H1 (cell line): ENCODE measurements around the gene AIPL1. TPM values are rescaled to one million over a fixed set of nuclear protein-coding genes. Genes with fewer than 3 reads are reported as not detected.
A peak's percentile ranks its signal among the peaks of the same experiment; 100 is the strongest.

ENCODE experiments used
- CTCF ChIA-PET: fragments of 300-600 bp; sonication (Branson Sonifier 250); formaldehyde crosslinking; loops from one replicate; lab custom pipeline; 2021; ENCODE audit not compliant: partially characterized antibody; lab: Charles Lee
- POLR2A ChIA-PET: fragments of 300-600 bp; sonication (Branson Sonifier 250); formaldehyde crosslinking; loops from one replicate; lab custom pipeline; 2021; ENCODE audit warnings: inconsistent platforms; ENCODE audit not compliant: partially characterized antibody; lab: Charles Lee
- DNase-seq, 2 experiments: peaks; one replicate each; pipeline versions ENCODE4 v3.0.0 to v3.0.0-alpha.2; 2010 to 2022; ENCODE audit warnings: low spot score in 2 of 2, low read depth in 1 of 2, mixed read lengths in 1 of 2
- FAIRE-seq: peaks from 2 replicates; lab custom pipeline; 2011; peaks lifted over from hg19 to GRCh38; lab: Jason Lieb, UNC
- H2AFZ ChIP-seq: 2 replicates; pipeline ENCODE4 v1.8.1; 2012; ENCODE audit warnings: low read length, inconsistent platforms
- H2AK5ac ChIP-seq: 2 replicates; pipeline ENCODE4 v1.6.1; 2013; ENCODE audit warnings: low read depth, low read length
- H2BK120ac ChIP-seq: replicated peaks from 2 replicates; pipeline ENCODE3; 2013; ENCODE audit warnings: low read depth, low read length, inconsistent platforms
- H2BK12ac ChIP-seq: 2 replicates; pipeline ENCODE4 v1.6.1; 2013; ENCODE audit warnings: low read depth, low read length
- H2BK15ac ChIP-seq: 2 replicates; pipeline ENCODE4 v1.6.1; 2013; ENCODE audit warnings: low read length
- H2BK20ac ChIP-seq: 2 replicates; pipeline ENCODE4 v1.6.1; 2013; ENCODE audit warnings: low read length
- H2BK5ac ChIP-seq: 2 replicates; pipeline ENCODE4 v1.6.1; 2013; ENCODE audit warnings: low read depth, low read length
- H3K14ac ChIP-seq: 2 replicates; pipeline ENCODE4 v1.6.1; 2013; ENCODE audit warnings: inconsistent platforms; ENCODE audit not compliant: insufficient read length
- H3K18ac ChIP-seq: 2 replicates; pipeline ENCODE4 v1.6.1; 2013; ENCODE audit warnings: low read length; ENCODE audit errors: extremely low read depth
- H3K23ac ChIP-seq: 2 replicates; pipeline ENCODE4 v1.6.1; 2013; ENCODE audit warnings: inconsistent platforms; ENCODE audit not compliant: insufficient read length
- H3K23me2 ChIP-seq: 2 replicates; pipeline ENCODE4 v1.6.1; 2013; ENCODE audit warnings: low read depth, low read length
- H3K27ac ChIP-seq: 2 replicates; pipeline ENCODE4 v1.6.1; 2011; ENCODE audit warnings: low read depth, low read length, inconsistent platforms
- H3K27me3 ChIP-seq, 4 experiments: replicated peaks in 1 of 4; 1 replicate in 1 of 4; 2 replicates in 3 of 4; pipeline versions ENCODE4 v1.6.1 to v1.8.1; 2011 to 2013; ENCODE audit warnings: low read length in 3 of 4, mild to moderate bottlenecking in 3 of 4, inconsistent platforms in 2 of 4, mixed read lengths in 2 of 4, moderate library complexity in 1 of 4; ENCODE audit not compliant: control insufficient read depth in 3 of 4, insufficient read depth in 3 of 4; ENCODE audit errors: extremely low read depth in 1 of 4
- H3K36me3 ChIP-seq, 4 experiments: 2 replicates each; pipeline versions ENCODE4 v1.6.1 to v1.8.1; 2011 to 2013; ENCODE audit warnings: mild to moderate bottlenecking in 4 of 4, low read length in 3 of 4, moderate library complexity in 2 of 4, control low read depth in 1 of 4, inconsistent platforms in 1 of 4; ENCODE audit not compliant: insufficient read depth in 4 of 4, control insufficient read depth in 2 of 4
- H3K4ac ChIP-seq: replicated peaks from 2 replicates; pipeline ENCODE3; 2013; ENCODE audit warnings: low read length, low read depth, mixed read lengths, inconsistent platforms; ENCODE audit not compliant: insufficient read length
- H3K4me1 ChIP-seq, 4 experiments: replicated peaks in 1 of 4; 1 replicate in 1 of 4; 2 replicates in 3 of 4; pipeline versions ENCODE4 v1.6.1 to v1.8.1; 2011 to 2013; ENCODE audit warnings: low read length in 3 of 4, inconsistent platforms in 2 of 4, mixed read lengths in 1 of 4; ENCODE audit not compliant: insufficient read depth in 4 of 4, control insufficient read depth in 3 of 4
- H3K4me2 ChIP-seq, 2 experiments: 2 replicates each; pipeline versions ENCODE4 v1.6.1 to v1.8.1; 2011 to 2013; ENCODE audit warnings: low read depth in 2 of 2, low read length in 2 of 2, control low read depth in 1 of 2, inconsistent platforms in 1 of 2, mild to moderate bottlenecking in 1 of 2; ENCODE audit not compliant: insufficient read depth in 1 of 2
- H3K4me3 ChIP-seq, 4 experiments: fragments of 200-600, 300-600 bp in 1 of 4; sonication (generic), shearing (Covaris generic), sonication (Bioruptor Twin) in 1 of 4; 2 replicates each; pipeline versions ENCODE4 v1.5.1 to v1.8.1; 2011 to 2016; ENCODE audit warnings: low read length in 4 of 4, low read depth in 3 of 4, control low read depth in 2 of 4, inconsistent platforms in 2 of 4, mild to moderate bottlenecking in 2 of 4, mixed read lengths in 1 of 4, moderate library complexity in 1 of 4; ENCODE audit not compliant: insufficient read depth in 2 of 4; ENCODE audit errors: extremely low read depth in 1 of 4
- H3K56ac ChIP-seq: replicated peaks from 2 replicates; pipeline ENCODE3; 2013; ENCODE audit warnings: low read depth, mild to moderate bottlenecking, mixed read lengths, low read length, inconsistent platforms; ENCODE audit not compliant: insufficient read length
- H3K79me1 ChIP-seq: 2 replicates; pipeline ENCODE4 v1.6.1; 2013; ENCODE audit warnings: low read depth, low read length, control low read depth
- H3K79me2 ChIP-seq, 2 experiments: 2 replicates each; pipeline versions ENCODE4 v1.6.1 to v1.8.1; 2012 to 2013; ENCODE audit warnings: low read length in 2 of 2, mild to moderate bottlenecking in 2 of 2, inconsistent platforms in 1 of 2; ENCODE audit not compliant: insufficient read depth in 2 of 2, control insufficient read depth in 1 of 2
- H3K9ac ChIP-seq, 4 experiments: replicated peaks in 1 of 4; 1 replicate in 1 of 4; 2 replicates in 3 of 4; pipeline versions ENCODE4 v1.6.1 to v1.8.1; 2011 to 2013; ENCODE audit warnings: low read depth in 3 of 4, low read length in 3 of 4, control low read depth in 2 of 4, mild to moderate bottlenecking in 2 of 4, moderate library complexity in 2 of 4, inconsistent platforms in 1 of 4; ENCODE audit errors: extremely low read depth in 1 of 4
- H3K9me3 ChIP-seq, 2 experiments: 2 replicates each; pipeline versions ENCODE4 v1.6.1 to v1.8.1; 2012 to 2013; ENCODE audit warnings: mild to moderate bottlenecking in 2 of 2, moderate library complexity in 2 of 2, control low read depth in 1 of 2, inconsistent platforms in 1 of 2, low read depth in 1 of 2, low read length in 1 of 2, mixed read lengths in 1 of 2; ENCODE audit not compliant: insufficient read depth in 2 of 2
- H4K20me1 ChIP-seq, 2 experiments: replicated peaks in 1 of 2; 2 replicates each; pipeline versions ENCODE3 to v1.8.1; 2011 to 2013; ENCODE audit warnings: inconsistent platforms in 2 of 2, low read length in 2 of 2, mild to moderate bottlenecking in 1 of 2; ENCODE audit not compliant: insufficient read depth in 2 of 2, control insufficient read depth in 1 of 2
- H4K5ac ChIP-seq: 2 replicates; pipeline ENCODE4 v1.6.1; 2013; ENCODE audit warnings: low read length, low read depth, mixed read lengths, inconsistent platforms; ENCODE audit not compliant: insufficient read length
- H4K8ac ChIP-seq: 2 replicates; pipeline ENCODE4 v1.8.0; 2013; ENCODE audit warnings: mild to moderate bottlenecking, moderate library complexity, low read length, inconsistent platforms; ENCODE audit not compliant: insufficient read depth; ENCODE audit errors: extremely low read depth
- H4K91ac ChIP-seq: replicated peaks from 2 replicates; pipeline ENCODE3; 2013; ENCODE audit warnings: low read length, mixed read lengths, inconsistent platforms; ENCODE audit not compliant: insufficient read length
- EZH2 ChIP-seq: fragments of 200-600 bp; sonication (generic); IDR thresholded peaks from 2 replicates; pipeline ENCODE4 v1.7.1; 2012; ENCODE audit warnings: low read depth, mild to moderate bottlenecking, moderate library complexity, low read length, inconsistent platforms; ENCODE audit not compliant: severe bottlenecking
- GABPA ChIP-seq: IDR thresholded peaks from 2 replicates; pipeline ENCODE4 v1.6.1; 2011; ENCODE audit warnings: mild to moderate bottlenecking, low read length, moderate library complexity, borderline replicate concordance; ENCODE audit not compliant: insufficient read depth
- GTF2F1 ChIP-seq: IDR thresholded peaks from 2 replicates; pipeline ENCODE4 v1.6.1; 2012; ENCODE audit warnings: low read depth, low read length, improper control_type of control experiment, borderline replicate concordance
- HDAC6 ChIP-seq: IDR thresholded peaks from one replicate; pipeline ENCODE4 v1.7.1; 2012; ENCODE audit warnings: low read depth, mild to moderate bottlenecking, inconsistent platforms, low read length, moderate library complexity
- TAF1 ChIP-seq: IDR thresholded peaks from 2 replicates; pipeline ENCODE4 v1.6.1; 2011; ENCODE audit warnings: mild to moderate bottlenecking, low read depth, low read length
- TBP ChIP-seq: IDR thresholded peaks from 2 replicates; pipeline ENCODE4 v1.6.1; 2011; ENCODE audit warnings: low read depth, low read length, improper control_type of control experiment
- ZNF274 ChIP-seq: IDR thresholded peaks from 2 replicates; pipeline ENCODE4 v1.7.0; 2012; ENCODE audit warnings: low read length, borderline replicate concordance; ENCODE audit errors: extremely low read depth
- WGBS, 2 experiments: shearing (Covaris generic) in 1 of 2; methylation state at CpG; one replicate each; pipeline versions ENCODE4 v1.1.6 to v1.1.7; 2013 to 2015; ENCODE audit warnings: low lambda C conversion rate in 2 of 2, mixed read lengths in 2 of 2, inconsistent platforms in 1 of 2, low coverage in 1 of 2, missing lambda C conversion rate in 1 of 2; ENCODE audit not compliant: insufficient replicate concordance in 2 of 2, insufficient coverage in 1 of 2, insufficient read length in 1 of 2; ENCODE audit errors: extremely low coverage in 1 of 2, missing lambda C conversion rate in 1 of 2; 5-methylcytosine and 5-hydroxymethylcytosine counted together
- polyA plus RNA-seq, 7 experiments: library from polyadenylated mRNA; depleted of rRNA in 3 of 7; stranded (reverse) in 5 of 7; unstranded in 2 of 7; fragments of >200 nt in 5 of 7; fragments of 200-250 nt in 2 of 7; gene quantifications; 1 replicate in 5 of 7; 2 replicates in 1 of 7; 4 replicates in 1 of 7; pipeline versions ENCODE4 v1.2.1 to v1.2.3, GENCODE V29; 2011 to 2013; ENCODE audit warnings: missing spikeins in 2 of 7, mixed read lengths in 2 of 7
- total RNA-seq: library from RNA; stranded (reverse); fragmentation: NEBNext Ultra II Directional; extraction: Animal tissue kit (Norgen Biotek cat#: 25700); gene quantifications from 2 replicates; pipeline ENCODE4 v1.2.1, GENCODE V29; 2021

The AIPL1 gene
- total and polyA plus RNA-seq, 2 of the 8 experiments (the other 6 are each of a cell fraction or from before 2014, with no cell fraction given), result 0.56 to 0.71 TPM

GRCh38 chr17:6437956-6438355, 3.0 kb upstream of the AIPL1 start:
- 0 out of 4 replicates have a peak overlapping the region, but pooled peaks of 1 of the 2 experiments have one; percentile 15 for H3K4me2 ChIP-seq

More at GRCh38 chr17:6437956-6438355, 3.0 kb upstream of the AIPL1 start:
- H2AK5ac ChIP-seq, result no peak overlapping the region; the same call in 1 of the 2 replicates
- H3K36me3 ChIP-seq, result no peaks in the 10 kb centered on the region
- no peak overlapping the region for H2BK20ac ChIP-seq
- H3K4me3 ChIP-seq, result no peak overlapping the region; a peak in 1 of 8 replicates
- H2AFZ ChIP-seq, result no peak overlapping the region
- H2BK5ac ChIP-seq, result no peak overlapping the region
- no peak overlapping the region for H4K5ac ChIP-seq
- H2BK12ac ChIP-seq, result no peak overlapping the region
- H3K18ac ChIP-seq, result no peak overlapping the region
- no peak for TF ChIP-seq GTF2F1
- TF ChIP-seq TBP, result no peak
- no peak for TF ChIP-seq GABPA
- TF ChIP-seq HDAC6, result no peak
- TF ChIP-seq EZH2, result no peak
- TF ChIP-seq ZNF274, result no peak
- TF ChIP-seq TAF1, result no peak
- no peak for DNase-seq
- no peaks in the 10 kb centered on the region for H4K20me1 ChIP-seq
- H3K79me2 ChIP-seq, result no peaks in the 10 kb centered on the region
- no peak overlapping the region for H4K91ac ChIP-seq
- H3K56ac ChIP-seq, result no peak overlapping the region
- no peak overlapping the region for H2BK15ac ChIP-seq
- peaks cover 2 to 21% (median 6%) of the 10 kb centered on the region in 4 experiments for H3K4me1 ChIP-seq
- FAIRE-seq, result no peak
- no peaks in the 10 kb centered on the region for H3K23me2 ChIP-seq
- H3K9me3 ChIP-seq, result no peaks in the 10 kb centered on the region
- no peak overlapping the region for H3K4ac ChIP-seq
- H2BK120ac ChIP-seq, result peak overlapping the region; percentile 81
- no peak overlapping the region for H3K27ac ChIP-seq
- H3K23ac ChIP-seq, result no peak overlapping the region
- no peak overlapping the region for H3K9ac ChIP-seq
- 80% methylated on average over 3 of the region's 3 CpGs; no CpG with 5 or more reads in 1 of the 2 experiments for WGBS, 2 experiments
- CTCF ChIA-PET, result interaction anchor here (1.0 to 5.3 kb wide), 3 partner anchors 15 to 26 kb away, joined by 3 to 60 read pairs (median 5); no protein-coding TSS in a partner anchor
- no peak overlapping the region for H3K14ac ChIP-seq
- no peaks in the 10 kb centered on the region for H3K79me1 ChIP-seq
- H4K8ac ChIP-seq, result no peak overlapping the region
- no peaks in the 10 kb centered on the region for H3K27me3 ChIP-seq
- POLR2A ChIA-PET, result interaction anchor here (1.0 kb wide), 1 partner anchor 16 kb away, joined by 4 read pairs; no protein-coding TSS in a partner anchor
